NK-92 treated with Interleukin-12 subunit alpha and Interleukin-12 subunit beta, amount 100 ng/mL, for 24 hours (cell line): ENCODE data around the gene ROCK1.

ENCODE experiments used
- DNase-seq: peaks from one replicate; lab custom pipeline; 2025; lab: John Stamatoyannopoulos, UW

The ROCK1 gene

GRCh38 chr18:21105936-21106335 lies 5.7 kb downstream of the ROCK1 start:
- DNase-seq, result no peak

DNA sequence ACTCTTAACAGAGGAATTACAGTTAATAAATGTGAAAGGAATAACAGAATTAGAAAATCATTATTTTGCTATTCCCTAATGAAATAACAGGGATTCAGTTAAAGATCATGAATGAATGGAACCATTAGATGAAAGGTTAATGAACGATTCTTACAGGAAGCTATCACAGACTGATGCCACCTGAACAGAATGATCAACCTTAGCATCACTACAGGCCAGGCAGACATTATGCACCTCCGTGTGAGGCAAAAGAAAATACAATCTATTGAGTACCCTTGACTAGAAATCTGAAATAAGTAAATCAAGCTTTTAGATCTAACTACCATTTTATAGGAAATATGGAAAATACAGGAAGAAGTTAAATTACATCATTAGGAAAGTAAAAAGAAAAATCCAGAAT lies 10.4 kb downstream of the ROCK1 start:
- no peak for DNase-seq

- no peak for DNase-seq
Measured at GRCh38 chr18:21100678-21101077, 10.9 kb downstream of the ROCK1 start.

- no peak for DNase-seq
Measured at GRCh38 chr18:21100146-21100545, 11.5 kb downstream of the ROCK1 start.

GRCh38 chr18:21099442-21099841 lies 12.2 kb downstream of the ROCK1 start:
- DNase-seq, result no peak

DNA sequence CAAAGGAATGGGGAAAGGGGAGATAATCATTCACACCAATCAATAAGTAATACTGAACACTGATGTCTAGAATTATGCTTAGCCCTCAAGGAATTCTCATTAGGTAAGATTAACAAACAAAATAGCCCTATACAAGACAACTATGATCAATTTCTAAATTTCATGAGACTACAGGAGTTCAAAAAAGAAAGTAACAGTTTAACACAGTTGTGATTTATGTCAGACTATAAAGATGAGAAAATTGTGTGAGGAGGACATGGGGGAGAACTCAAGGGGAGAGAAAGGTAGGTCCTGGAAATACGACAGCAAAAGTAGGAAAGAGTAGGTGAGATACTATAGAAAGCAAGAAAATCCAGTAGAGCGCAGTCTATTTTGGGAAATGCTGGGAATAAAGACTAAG lies 14.9 kb downstream of the ROCK1 start:
- no peak for DNase-seq

- DNase-seq, result no peak
Measured at GRCh38 chr18:21093133-21093532, 18.5 kb downstream of the ROCK1 start.

DNA sequence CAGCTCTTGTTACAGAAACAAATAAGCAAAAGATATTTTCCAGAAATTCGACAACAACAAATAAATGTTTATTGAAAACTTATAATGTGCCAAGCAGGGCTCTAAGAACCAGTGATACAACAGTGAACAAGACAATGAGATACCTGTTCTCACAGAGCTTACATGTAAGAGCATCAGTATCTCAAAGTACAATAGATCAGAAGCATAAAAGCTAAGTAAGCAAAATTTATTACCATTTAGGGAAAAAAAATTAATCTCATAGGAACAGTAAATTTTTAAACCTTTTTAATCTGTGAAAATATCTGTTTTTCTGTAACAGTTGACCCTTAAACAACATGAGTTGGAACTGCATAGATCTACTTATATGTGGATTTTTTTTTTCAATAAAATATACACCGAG lies 20.9 kb downstream of the ROCK1 start:
- DNase-seq, result no peak

DNA sequence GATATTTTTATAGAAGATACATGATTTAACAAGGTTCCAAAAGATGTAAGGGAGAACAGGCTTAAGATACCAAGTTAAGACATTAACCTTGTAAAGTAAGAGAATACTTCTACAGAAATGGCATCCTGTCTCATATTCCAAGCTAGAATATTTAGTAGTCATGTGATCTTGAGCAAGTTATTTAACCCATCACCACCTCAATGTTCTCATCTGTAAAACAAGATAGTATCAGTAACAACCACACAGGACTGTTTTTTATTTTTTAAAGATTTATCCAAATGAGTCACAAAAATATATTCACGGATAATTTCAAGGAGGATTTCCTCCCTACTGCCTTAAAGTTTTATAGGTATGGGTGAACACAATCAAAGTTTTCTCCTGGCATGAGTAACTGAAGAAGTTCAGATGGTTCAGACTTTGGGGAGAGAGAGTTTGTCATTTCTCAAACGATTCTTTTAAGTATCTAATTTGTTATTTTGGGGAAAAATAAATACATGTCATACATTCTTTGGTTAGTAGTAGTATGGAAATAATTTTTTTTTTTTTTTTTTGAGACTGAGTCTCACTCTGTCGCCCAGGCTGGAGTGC lies 25.9 kb downstream of the ROCK1 start:
- no peak for DNase-seq

DNA sequence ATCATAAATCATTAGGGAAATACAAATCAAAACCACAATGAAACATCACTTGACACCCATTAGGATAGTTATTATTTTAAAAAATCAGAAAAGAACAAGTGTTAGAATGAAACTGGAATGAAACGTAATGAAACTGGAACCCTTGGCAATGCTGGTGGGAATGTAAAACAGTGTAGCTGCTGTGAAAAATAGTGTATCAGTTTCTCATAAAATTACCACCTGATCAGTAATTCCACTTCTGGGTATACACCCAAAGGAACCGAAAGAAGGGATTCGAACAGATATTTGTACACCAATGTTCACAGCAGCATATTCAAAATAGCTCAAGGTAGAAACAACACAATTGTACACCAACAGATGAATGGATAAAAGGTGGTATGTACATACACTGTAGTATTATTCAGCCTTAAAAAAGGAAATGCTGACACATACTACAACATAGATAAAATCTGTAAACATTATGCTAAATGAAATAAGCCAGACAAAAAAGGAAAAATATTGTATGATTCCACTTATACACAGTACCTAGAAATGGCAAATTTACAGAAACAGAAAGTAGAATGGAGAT lies 27.0 kb downstream of the ROCK1 start:
- DNase-seq, result no peak

GRCh38 chr18:21083017-21083416 lies 28.6 kb downstream of the ROCK1 start:
- no peak for DNase-seq

DNA sequence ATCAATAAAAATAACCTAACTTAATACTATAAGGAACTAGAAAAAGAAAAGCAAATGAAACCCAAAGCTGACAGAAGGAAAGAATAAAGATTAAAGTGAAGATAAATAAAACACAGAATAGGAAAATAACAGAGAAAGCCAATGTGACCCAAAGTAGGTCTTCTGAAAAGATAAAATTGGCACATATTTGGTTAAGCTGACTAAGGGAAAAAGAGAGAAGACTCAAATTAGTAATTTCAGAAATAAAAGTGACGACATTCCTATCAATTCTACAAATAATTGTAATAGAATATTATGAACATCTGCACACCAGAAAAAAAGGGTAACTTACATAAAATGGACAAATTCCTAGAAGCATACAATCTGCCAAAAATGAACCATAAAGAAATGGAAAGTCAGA lies 30.2 kb downstream of the ROCK1 start:
- no peak for DNase-seq

GRCh38 chr18:21080576-21080975 lies 31.0 kb downstream of the ROCK1 start:
- no peak for DNase-seq

GRCh38 chr18:21074336-21075323 lies 37.0 kb downstream of the ROCK1 start:
- DNase-seq, result no peak

GRCh38 chr18:21073180-21073579 lies 38.4 kb downstream of the ROCK1 start:
- no peak for DNase-seq

- DNase-seq, result no peak
Measured at GRCh38 chr18:21071071-21071470, 40.5 kb downstream of the ROCK1 start.

- no peak for DNase-seq
Measured at GRCh38 chr18:21069468-21069867, 42.1 kb downstream of the ROCK1 start.

- no peak for DNase-seq
Measured at GRCh38 chr18:21064347-21064746, 47.3 kb downstream of the ROCK1 start.

DNA sequence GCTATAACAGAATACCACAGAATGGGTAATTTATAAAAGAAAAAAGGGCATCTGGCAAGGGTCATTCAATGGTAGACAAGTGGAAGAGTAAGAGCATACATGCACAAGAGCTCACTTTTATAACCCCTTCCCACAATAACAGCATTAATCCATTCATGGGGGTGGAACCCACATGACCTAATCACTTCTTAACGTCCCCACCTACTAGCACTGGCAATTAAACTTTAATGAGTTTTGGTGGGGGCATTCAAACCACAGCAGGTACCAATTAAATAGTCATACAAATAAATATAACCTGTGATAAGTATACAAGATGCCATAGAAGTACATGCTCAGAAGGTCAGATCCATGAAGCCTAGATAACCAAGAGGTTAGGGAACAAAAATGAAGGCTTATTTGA lies 48.6 kb downstream of the ROCK1 start:
- DNase-seq, result no peak

GRCh38 chr18:21057112-21057511 lies 54.5 kb downstream of the ROCK1 start:
- no peak for DNase-seq

- DNase-seq, result no peak
Measured at GRCh38 chr18:21056545-21056944, 55.1 kb downstream of the ROCK1 start.

GRCh38 chr18:21054252-21054821 lies 57.3 kb downstream of the ROCK1 start:
- no peak for DNase-seq

GRCh38 chr18:21053127-21053526 lies 58.5 kb downstream of the ROCK1 start:
- DNase-seq, result no peak
